ENCODE data around the gene DNAH8. TPM values are rescaled to one million over a fixed set of nuclear protein-coding genes. Genes with fewer than 3 reads are reported as not detected.

DNAH8 gene
- total and polyA plus RNA-seq, 2 donors from 2014 or later = 0.50 TPM; not detected in 1

- Histone ChIP-seq H3K9ac (ENCODE audit: low read length in 3 of 3) (no peak overlapping the region), H3K9me3 (ENCODE audit: control insufficient read depth in 2 of 3, insufficient read depth in 1 of 3, low read length in 3 of 3) (no peaks in the 10 kb centered on the region), H3K36me3 (ENCODE audit: control insufficient read depth in 2 of 3, insufficient read depth in 3 of 3, low read length in 3 of 3) (no peaks in the 10 kb centered on the region), H3K4me1 (ENCODE audit: control insufficient read depth in 2 of 3, insufficient read depth in 2 of 3, low read depth in 1 of 3, low read length in 3 of 3) (no peaks in the 10 kb centered on the region), H3K27ac (ENCODE audit: low read depth in 2 of 2, low read length in 2 of 2) (no peak overlapping the region), H3K4me3 (ENCODE audit: low read length in 3 of 3) (no peak overlapping the region), H3K27me3 (ENCODE audit: control insufficient read depth, insufficient read depth, low read length) (no peaks in the 10 kb centered on the region)
- FAIRE-seq (no peak), DNase-seq (no peak)
- TF ChIP-seq CTCF (IDR thresholded peaks at IDR 0.05; ENCODE audit: borderline replicate concordance, extremely low read depth, insufficient read depth) = no peak
- intact Hi-C loops (cut with DNase I) = no loop called here
Observed at GRCh38 chr6:38831865-38832264, 116.8 kb downstream of the DNAH8 start.

- Histone ChIP-seq H3K9me3 (ENCODE audit: control insufficient read depth in 2 of 3, insufficient read depth in 1 of 3, low read length in 3 of 3) (no peaks in the 10 kb centered on the region), H3K27me3 (ENCODE audit: control insufficient read depth, insufficient read depth, low read length) (no peaks in the 10 kb centered on the region), H3K4me3 (ENCODE audit: low read length in 3 of 3) (no peak overlapping the region), H3K9ac (ENCODE audit: low read length in 3 of 3) (no peak overlapping the region), H3K27ac (ENCODE audit: low read depth in 2 of 2, low read length in 2 of 2) (no peak overlapping the region), H3K4me1 (ENCODE audit: control insufficient read depth in 2 of 3, insufficient read depth in 2 of 3, low read depth in 1 of 3, low read length in 3 of 3) (no peaks in the 10 kb centered on the region), H3K36me3 (ENCODE audit: control insufficient read depth in 2 of 3, insufficient read depth in 3 of 3, low read length in 3 of 3) (no peaks in the 10 kb centered on the region)
- DNase-seq = no peak
- TF ChIP-seq CTCF (IDR thresholded peaks at IDR 0.05; ENCODE audit: borderline replicate concordance, extremely low read depth, insufficient read depth) = no peak
- intact Hi-C loops (cut with DNase I) = no loop called here
- FAIRE-seq = no peak
Observed at GRCh38 chr6:38833320-38833719, 118.2 kb downstream of the DNAH8 start.

DNA sequence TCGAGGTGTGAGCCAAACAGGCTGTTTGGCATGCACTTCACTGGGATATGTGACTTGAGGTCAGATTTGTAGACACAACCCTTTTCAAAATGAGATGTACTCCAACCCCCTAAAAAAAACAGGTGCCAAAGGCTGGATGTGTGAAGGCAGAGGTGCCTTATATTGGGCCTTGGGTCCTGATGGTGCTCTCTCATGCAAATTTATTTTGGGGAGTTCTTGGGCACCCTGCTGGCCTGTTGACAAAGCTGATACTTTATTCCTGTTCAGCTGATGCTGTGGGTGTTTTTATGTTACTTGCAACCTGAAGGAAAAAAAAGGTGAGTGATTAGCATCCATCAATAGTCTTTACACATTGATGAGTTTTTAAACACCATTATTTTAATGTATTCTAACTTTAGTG lies 121.5 kb downstream of the DNAH8 start:
- no peak for TF ChIP-seq CTCF (IDR thresholded peaks at IDR 0.05; ENCODE audit: borderline replicate concordance, extremely low read depth, insufficient read depth)
- FAIRE-seq = no peak

GRCh38 chr6:38837101-38837500 lies 122.0 kb downstream of the DNAH8 start:
- intact Hi-C loops (cut with DNase I) = no loop called here
- H3K4me3 ChIP-seq (ENCODE audit: low read length in 3 of 3) = no peak overlapping the region
- no peaks in the 10 kb centered on the region for H3K36me3 ChIP-seq (ENCODE audit: control insufficient read depth in 2 of 3, insufficient read depth in 3 of 3, low read length in 3 of 3)
- H3K27ac ChIP-seq (ENCODE audit: low read depth in 2 of 2, low read length in 2 of 2) = no peak overlapping the region
- TF ChIP-seq CTCF (IDR thresholded peaks at IDR 0.05; ENCODE audit: borderline replicate concordance, extremely low read depth, insufficient read depth) = no peak
- FAIRE-seq (no peak), DNase-seq (no peak)
- H3K9me3 ChIP-seq (ENCODE audit: control insufficient read depth in 2 of 3, insufficient read depth in 1 of 3, low read length in 3 of 3) = no peaks in the 10 kb centered on the region
- H3K9ac ChIP-seq (ENCODE audit: low read length in 3 of 3) = no peak overlapping the region
- no peaks in the 10 kb centered on the region for H3K4me1 ChIP-seq (ENCODE audit: control insufficient read depth in 2 of 3, insufficient read depth in 2 of 3, low read depth in 1 of 3, low read length in 3 of 3)
- no peaks in the 10 kb centered on the region for H3K27me3 ChIP-seq (ENCODE audit: control insufficient read depth, insufficient read depth, low read length)

More for the DNA sequence above, 121.5 kb downstream of the DNAH8 start:
- H3K27ac ChIP-seq (ENCODE audit: low read depth in 2 of 2, low read length in 2 of 2) = no peak overlapping the region
- H3K9me3 ChIP-seq (ENCODE audit: control insufficient read depth in 2 of 3, insufficient read depth in 1 of 3, low read length in 3 of 3) = no peaks in the 10 kb centered on the region
- no peak overlapping the region for H3K4me3 ChIP-seq (ENCODE audit: low read length in 3 of 3)
- H3K36me3 ChIP-seq (ENCODE audit: control insufficient read depth in 2 of 3, insufficient read depth in 3 of 3, low read length in 3 of 3) = no peaks in the 10 kb centered on the region
- H3K27me3 ChIP-seq (ENCODE audit: control insufficient read depth, insufficient read depth, low read length) = no peaks in the 10 kb centered on the region
- no peaks in the 10 kb centered on the region for H3K4me1 ChIP-seq (ENCODE audit: control insufficient read depth in 2 of 3, insufficient read depth in 2 of 3, low read depth in 1 of 3, low read length in 3 of 3)
- intact Hi-C loops (cut with DNase I) = no loop called here
- H3K9ac ChIP-seq (ENCODE audit: low read length in 3 of 3) = no peak overlapping the region
- DNase-seq = no peak

Measured in kidney (tissue), 14 donors.